Stimulated activated CD4-positive, alpha-beta T cell treated with anti-CD3 and anti-CD28 coated beads, Interleukin-1b, Interleukin-23, amount 100 ng/mL, for 48 hours (primary cell): Measurements from ENCODE around the gene CC2D1B.
"Not testable (repeated sequence)": the region's sequence is repeated elsewhere in the genome, so short reads cannot be mapped to it uniquely, and the experiment has no call there.

ENCODE experiments used
- DNase-seq: peaks from one replicate; pipeline ENCODE4 v3.0.0-alpha.2; 2020

The CC2D1B gene

GRCh38 chr1:52365746-52366516, at the start of gene CC2D1B:
Gene CC2D1B, minus strand, starts transcription at chr1:52366205. Its CDS starts 1,585 bp downstream, at chr1:52364620.
- DNase-seq, result peak; percentile 99

GRCh38 chr1:52414942-52415341, 48.9 kb upstream of the CC2D1B start:
- DNase-seq, result no peak

GRCh38 chr1:52413410-52413989, 47.5 kb upstream of the CC2D1B start:
- DNase-seq, result no peak

GRCh38 chr1:52404975-52405338, 39.0 kb upstream of the CC2D1B start:
- no peak for DNase-seq

- DNase-seq, result peak; percentile 98
Measured at GRCh38 chr1:52404116-52404974, 38.3 kb upstream of the CC2D1B start, which contains the start of the genes ORC1 and PRPF38A. Gene ORC1, minus strand, starts transcription at chr1:52404423. Its CDS starts 2,200 bp downstream, at chr1:52402223. Gene PRPF38A, plus strand, starts transcription at chr1:52404602. Its CDS starts 148 bp downstream, at chr1:52404750.

GRCh38 chr1:52403566-52404115, 37.6 kb upstream of the CC2D1B start:
- DNase-seq, result peak; percentile 68

- no peak for DNase-seq
Measured at GRCh38 chr1:52402860-52403240, 36.8 kb upstream of the CC2D1B start.

GRCh38 chr1:52400131-52400530, 34.1 kb upstream of the CC2D1B start:
- DNase-seq, result no peak

- DNase-seq, result no peak
Measured at GRCh38 chr1:52399629-52400028, 33.6 kb upstream of the CC2D1B start.

GRCh38 chr1:52393174-52393573, 27.2 kb upstream of the CC2D1B start:
- no peak for DNase-seq

- no peak for DNase-seq
Measured at GRCh38 chr1:52386458-52386857, 20.5 kb upstream of the CC2D1B start.

- DNase-seq, result no peak
Measured at GRCh38 chr1:52385376-52385775, 19.4 kb upstream of the CC2D1B start.

GRCh38 chr1:52369851-52370250, 3.8 kb upstream of the CC2D1B start:
- not testable (repeated sequence) for DNase-seq

GRCh38 chr1:52368383-52369172, 2.6 kb upstream of the CC2D1B start:
- peak; percentile 60 for DNase-seq

GRCh38 chr1:52367272-52367671, 1.3 kb upstream of the CC2D1B start:
- DNase-seq, result no peak

- no peak for DNase-seq
Measured at GRCh38 chr1:52366517-52366827, 467 bp upstream of the CC2D1B start.

- DNase-seq, result peak; percentile 11
Measured at GRCh38 chr1:52365071-52365745, 797 bp downstream of the CC2D1B start.

GRCh38 chr1:52364235-52364839, 1.7 kb downstream of the CC2D1B start:
- DNase-seq, result peak; percentile 24

- no peak for DNase-seq
Measured at GRCh38 chr1:52360595-52360968, 5.4 kb downstream of the CC2D1B start.

GRCh38 chr1:52359676-52360594, 6.1 kb downstream of the CC2D1B start:
- DNase-seq, result no peak
